Mesothelial cell of epicardium (in vitro differentiated cells): Measurements from ENCODE around the gene DPYD. TPM values are rescaled to one million over a fixed set of nuclear protein-coding genes. Genes with fewer than 3 reads are reported as not detected.
A peak's percentile ranks its signal among the peaks of the same experiment; 100 is the strongest.

Source experiments
- DNase-seq, 2 experiments: peaks; one replicate each; pipeline ENCODE4 v3.0.0; 2021; ENCODE audit warnings: low spot score in 2 of 2; ENCODE audit not compliant: unreplicated experiment in 2 of 2
- H3K27ac Mint-ChIP-seq: 2 replicates; pipeline ENCODE4 v1.8.0; 2021; ENCODE audit warnings: mixed read lengths
- H3K27me3 Mint-ChIP-seq: 2 replicates; pipeline ENCODE4 v1.8.0; 2021; ENCODE audit warnings: low read depth, mixed read lengths
- H3K36me3 Mint-ChIP-seq: 2 replicates; pipeline ENCODE4 v1.8.0; 2021; ENCODE audit warnings: mixed read lengths
- H3K4me1 Mint-ChIP-seq: 2 replicates; pipeline ENCODE4 v1.8.0; 2021; ENCODE audit warnings: mixed read lengths
- H3K4me3 Mint-ChIP-seq: 2 replicates; pipeline ENCODE4 v1.8.0; 2021; ENCODE audit warnings: mild to moderate bottlenecking, moderate library complexity, mixed read lengths
- H3K9me3 Mint-ChIP-seq: 2 replicates; pipeline ENCODE4 v1.8.0; 2021; ENCODE audit warnings: mixed read lengths
- CTCF ChIP-seq: fragments of 200-600 bp; sonication (generic); IDR thresholded peaks from one replicate; pipeline ENCODE4 v1.5.0; 2021; ENCODE audit warnings: antibody characterized with exemption; ENCODE audit not compliant: unreplicated experiment
- total RNA-seq: library from RNA; stranded (reverse); gene quantifications from 3 replicates; pipeline ENCODE4 v1.2.1, GENCODE V29; 2021

DPYD gene
- total RNA-seq, 1 donor from 2014 or later: 13.3 TPM

GRCh38 chr1:97824200-97824599, 96.6 kb downstream of the DPYD start:
- Mint-ChIP-seq H3K9me3 (no peaks in the 10 kb centered on the region), H3K27ac (no peak overlapping the region)
- no peak for TF ChIP-seq CTCF

GRCh38 chr1:97820470-97821188, 100.2 kb downstream of the DPYD start:
- peak; percentile 43 for TF ChIP-seq CTCF
- Mint-ChIP-seq H3K9me3 (no peaks in the 10 kb centered on the region), H3K4me1 (no peaks in the 10 kb centered on the region), H3K27ac (no peak overlapping the region), H3K4me3 (no peak overlapping the region), H3K27me3 (no peaks in the 10 kb centered on the region), H3K36me3 (no peaks in the 10 kb centered on the region)
- DNase-seq: no peak

More at GRCh38 chr1:97824200-97824599, 96.6 kb downstream of the DPYD start:
- no peak for DNase-seq
- H3K4me1 Mint-ChIP-seq: no peaks in the 10 kb centered on the region
- no peaks in the 10 kb centered on the region for H3K27me3 Mint-ChIP-seq
- no peaks in the 10 kb centered on the region for H3K36me3 Mint-ChIP-seq
- no peak overlapping the region for H3K4me3 Mint-ChIP-seq

- Mint-ChIP-seq H3K27me3 (no peaks in the 10 kb centered on the region), H3K4me3 (no peak overlapping the region), H3K36me3 (no peaks in the 10 kb centered on the region), H3K27ac (no peak overlapping the region), H3K4me1 (peaks cover 5% of the 10 kb centered on the region), H3K9me3 (no peaks in the 10 kb centered on the region)
- no peak for TF ChIP-seq CTCF
- no peak for DNase-seq
Observed at GRCh38 chr1:97816927-97817326, 103.9 kb downstream of the DPYD start.

GRCh38 chr1:97814804-97815203, 106.0 kb downstream of the DPYD start:
- Mint-ChIP-seq H3K27ac (no peak overlapping the region), H3K27me3 (no peaks in the 10 kb centered on the region), H3K4me3 (no peak overlapping the region)

GRCh38 chr1:97814121-97814520, 106.7 kb downstream of the DPYD start:
- no peak for DNase-seq
- no peaks in the 10 kb centered on the region for H3K27me3 Mint-ChIP-seq
- H3K9me3 Mint-ChIP-seq: peaks cover 5% of the 10 kb centered on the region
- no peak for TF ChIP-seq CTCF
- peaks cover 6% of the 10 kb centered on the region for H3K4me1 Mint-ChIP-seq
- H3K36me3 Mint-ChIP-seq: peaks cover 2% of the 10 kb centered on the region
- no peak overlapping the region for H3K27ac Mint-ChIP-seq
- no peak overlapping the region for H3K4me3 Mint-ChIP-seq

More at GRCh38 chr1:97814804-97815203, 106.0 kb downstream of the DPYD start:
- H3K36me3 Mint-ChIP-seq: peaks cover 2% of the 10 kb centered on the region
- DNase-seq: no peak
- H3K9me3 Mint-ChIP-seq: no peaks in the 10 kb centered on the region
- TF ChIP-seq CTCF: no peak
- H3K4me1 Mint-ChIP-seq: peaks cover 6% of the 10 kb centered on the region

- no peak overlapping the region for H3K4me3 Mint-ChIP-seq
- DNase-seq: no peak
- peaks cover 2% of the 10 kb centered on the region for H3K36me3 Mint-ChIP-seq
- no peaks in the 10 kb centered on the region for H3K27me3 Mint-ChIP-seq
- TF ChIP-seq CTCF: no peak
- no peak overlapping the region for H3K27ac Mint-ChIP-seq
- H3K9me3 Mint-ChIP-seq: peaks cover 9% of the 10 kb centered on the region
- H3K4me1 Mint-ChIP-seq: peaks cover 6% of the 10 kb centered on the region
Observed at GRCh38 chr1:97812076-97812475, 108.8 kb downstream of the DPYD start.
